DMS 273 treated with DMSO at 0.1 percent for 48 hours (cell line): ENCODE results near the gene DENND10.
"Not testable (repeated sequence)": the region's sequence is repeated elsewhere in the genome, so short reads cannot be mapped to it uniquely, and the experiment has no call there.

Experiments used
- DNase-seq: peaks from one replicate; lab custom pipeline; 2025; lab: John Stamatoyannopoulos, UW

Gene DENND10, protein sequence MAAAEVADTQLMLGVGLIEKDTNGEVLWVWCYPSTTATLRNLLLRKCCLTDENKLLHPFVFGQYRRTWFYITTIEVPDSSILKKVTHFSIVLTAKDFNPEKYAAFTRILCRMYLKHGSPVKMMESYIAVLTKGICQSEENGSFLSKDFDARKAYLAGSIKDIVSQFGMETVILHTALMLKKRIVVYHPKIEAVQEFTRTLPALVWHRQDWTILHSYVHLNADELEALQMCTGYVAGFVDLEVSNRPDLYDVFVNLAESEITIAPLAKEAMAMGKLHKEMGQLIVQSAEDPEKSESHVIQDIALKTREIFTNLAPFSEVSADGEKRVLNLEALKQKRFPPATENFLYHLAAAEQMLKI

GRCh38 chr10:119103903-119104653 lies at the start of gene DENND10:
Gene DENND10 (plus strand): TSS chr10:119104113. CDS start chr10:119104143, 30 bp downstream.
- DNase-seq = no peak

- DNase-seq = no peak
Measured at GRCh38 chr10:119055472-119055871, 48.4 kb upstream of the DENND10 start.

GRCh38 chr10:119058010-119058409 lies 45.9 kb upstream of the DENND10 start:
- no peak for DNase-seq

DNA sequence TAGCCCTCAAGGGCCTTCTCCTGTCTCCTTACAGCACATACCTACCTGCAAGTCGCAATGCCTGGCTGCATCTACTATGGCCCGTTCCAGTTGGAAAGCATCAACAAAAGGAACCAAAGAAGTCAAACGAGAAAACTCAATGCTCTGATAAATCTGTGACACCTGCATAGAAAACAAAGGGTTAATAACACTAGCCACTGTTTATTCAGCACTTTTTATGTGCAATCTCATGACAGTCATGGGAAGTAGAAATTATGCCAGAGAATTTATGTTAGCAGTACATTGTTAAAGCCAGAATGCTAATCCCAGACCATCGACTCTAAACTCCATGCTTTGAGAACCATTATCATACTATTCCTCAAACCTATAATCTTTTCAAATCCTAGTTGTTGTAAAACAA lies 44.4 kb upstream of the DENND10 start:
- no peak for DNase-seq

DNA sequence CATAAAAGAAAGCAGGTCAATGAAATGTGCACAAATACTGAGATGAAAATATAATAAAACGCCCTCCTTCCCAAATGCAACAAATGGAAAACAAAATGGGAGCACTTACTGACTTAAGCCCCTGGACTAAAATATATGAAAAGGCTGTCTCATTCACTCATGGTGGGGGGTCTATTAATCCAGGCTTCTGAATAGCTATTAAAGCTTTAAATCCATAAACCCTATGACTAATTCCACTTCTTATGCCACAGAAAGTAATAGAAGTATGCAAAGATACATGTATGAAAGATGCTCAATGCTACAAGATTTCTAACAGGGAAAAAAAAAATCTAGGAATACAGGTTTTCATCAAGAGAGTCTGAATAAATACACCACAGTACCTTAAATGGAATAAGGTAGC lies 43.8 kb upstream of the DENND10 start:
- no peak for DNase-seq

GRCh38 chr10:119061352-119061751 lies 42.6 kb upstream of the DENND10 start:
- DNase-seq = no peak

- no peak for DNase-seq
Measured at GRCh38 chr10:119061926-119062325, 42.0 kb upstream of the DENND10 start.

DNA sequence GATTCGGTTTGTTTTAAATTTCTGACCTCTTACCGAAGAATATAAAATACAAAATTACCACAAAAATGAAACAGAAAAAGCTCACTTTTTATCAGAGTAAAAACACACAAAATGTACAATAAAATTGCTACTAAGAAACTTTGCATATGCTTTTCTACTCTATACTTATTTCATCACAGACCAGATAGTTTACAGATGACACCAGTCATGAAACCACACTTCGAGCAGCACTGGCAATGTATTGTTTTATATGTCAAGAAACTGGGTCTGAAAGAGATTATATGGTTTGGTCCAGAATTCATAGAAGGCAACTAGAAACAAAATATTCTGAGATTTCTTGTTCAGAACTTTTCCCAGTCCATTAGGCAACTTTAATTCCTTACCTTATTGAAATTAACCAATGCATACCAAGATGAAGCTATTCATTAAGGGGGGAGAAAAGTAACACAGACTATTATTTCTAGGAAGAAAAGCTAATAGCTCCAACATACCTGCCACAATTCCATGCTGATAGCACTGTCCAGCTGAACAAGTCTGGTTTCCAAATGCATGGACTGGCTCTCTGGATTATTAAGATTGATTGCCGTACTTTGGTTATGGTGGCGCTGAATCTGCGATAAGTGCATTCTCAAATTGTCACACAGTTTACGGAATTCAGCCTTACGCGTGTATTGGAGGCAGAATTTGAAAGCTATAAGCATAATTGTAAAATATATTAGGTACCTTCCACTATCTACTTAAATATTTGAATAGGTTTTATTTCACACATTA lies 33.3 kb upstream of the DENND10 start:
- no peak for DNase-seq

DNA sequence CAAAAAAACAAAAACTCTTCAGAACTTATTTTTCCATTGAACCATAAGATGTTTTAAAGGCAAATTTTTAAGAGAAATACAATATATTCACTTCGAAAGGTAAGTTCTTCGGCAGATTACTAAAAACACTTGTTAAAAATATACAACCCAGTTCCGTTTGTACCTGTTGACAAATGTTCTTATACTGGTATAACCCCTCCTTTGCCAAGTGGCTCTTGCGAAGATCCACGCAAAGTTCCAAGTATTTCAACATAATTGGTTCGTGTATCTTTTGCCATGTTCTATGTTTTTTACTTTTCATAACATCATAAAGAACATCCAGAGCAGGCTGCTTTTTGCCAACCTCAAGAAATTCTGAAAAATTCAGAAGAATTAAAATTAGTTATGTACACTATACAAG lies 30.3 kb upstream of the DENND10 start:
- no peak for DNase-seq

- DNase-seq = no peak
Measured at GRCh38 chr10:119078422-119079179, 25.3 kb upstream of the DENND10 start.

DNA sequence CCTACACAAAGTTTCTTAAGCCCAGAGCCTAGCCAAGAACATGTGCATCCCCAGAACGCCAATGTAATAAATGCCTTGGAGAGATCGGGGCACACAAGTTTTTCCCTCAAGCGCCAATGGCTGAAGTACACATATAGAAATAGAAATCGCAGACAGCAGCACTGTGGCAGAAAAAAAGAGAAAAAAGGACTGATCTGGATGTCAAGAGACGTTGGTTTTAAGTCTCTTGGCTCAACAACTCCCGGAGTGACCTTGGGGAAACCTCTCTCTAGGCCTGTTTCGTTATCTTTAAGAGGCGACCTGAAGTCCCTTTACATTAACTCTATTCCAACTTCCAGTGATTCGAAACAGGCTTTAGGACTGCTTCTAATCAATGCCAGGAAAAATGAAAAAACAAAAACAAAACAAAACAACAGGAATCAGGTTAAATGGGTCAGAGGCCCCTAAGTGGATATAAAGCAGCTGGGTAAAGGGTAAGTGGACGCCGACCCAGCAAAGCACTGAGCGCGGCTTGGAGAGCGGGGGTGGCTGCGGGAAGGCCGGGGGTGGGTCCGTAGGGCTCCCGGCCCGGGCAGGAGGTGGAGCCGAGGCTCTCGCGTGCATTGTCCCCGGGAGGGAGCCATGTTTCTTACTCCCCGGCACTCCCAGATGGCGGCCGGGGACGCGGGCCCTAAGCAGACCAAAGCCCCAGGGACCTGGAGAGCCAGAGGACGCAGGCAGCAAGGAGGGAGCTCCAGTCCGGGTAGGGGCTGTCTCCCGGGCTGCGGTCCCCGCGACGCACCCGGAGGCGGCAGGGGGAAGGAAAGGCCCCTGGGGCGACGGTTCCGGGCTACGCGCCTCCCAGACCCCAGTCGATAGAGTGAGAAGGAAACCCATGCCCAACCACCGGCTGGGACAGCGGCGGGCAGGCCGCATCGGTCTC lies 24.1 kb upstream of the DENND10 start:
- no peak for DNase-seq

- DNase-seq = peak; percentile 49
Measured at GRCh38 chr10:119080521-119081259, 23.2 kb upstream of the DENND10 start, which contains the start of gene EIF3A. Gene EIF3A (minus strand): TSS chr10:119080817. CDS start chr10:119080676, 141 bp downstream.

- no peak for DNase-seq
Measured at GRCh38 chr10:119084896-119085295, 19.0 kb upstream of the DENND10 start.

DNA sequence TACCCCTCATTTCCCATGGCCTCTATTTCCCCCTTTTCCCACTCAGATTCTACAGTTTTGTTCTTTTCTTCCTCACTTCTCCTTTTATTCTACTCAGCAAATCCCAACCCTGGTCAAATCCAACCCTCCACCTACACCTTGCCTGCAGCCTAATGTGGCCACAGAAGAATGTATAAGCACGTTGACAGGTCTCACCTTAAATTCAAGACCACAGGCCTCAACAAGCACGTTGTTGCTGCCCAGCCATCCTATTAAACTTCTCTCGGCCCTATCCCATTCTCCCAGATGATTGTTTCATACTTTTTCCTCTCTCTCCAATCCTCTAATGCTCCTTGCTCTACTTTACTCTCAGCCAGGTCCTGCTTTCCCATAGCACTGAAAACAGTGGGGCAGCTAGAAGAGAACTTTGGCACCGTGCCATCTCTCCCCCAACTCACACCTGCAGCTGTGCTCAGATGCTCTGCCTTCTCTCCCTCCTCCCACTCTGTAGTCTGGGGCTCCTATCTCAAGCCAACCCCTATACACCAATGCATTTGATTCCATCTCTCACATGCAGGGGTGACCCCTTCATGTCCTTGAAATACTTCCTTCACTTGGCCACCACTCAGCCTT lies 16.5 kb upstream of the DENND10 start:
- DNase-seq = no peak

DNA sequence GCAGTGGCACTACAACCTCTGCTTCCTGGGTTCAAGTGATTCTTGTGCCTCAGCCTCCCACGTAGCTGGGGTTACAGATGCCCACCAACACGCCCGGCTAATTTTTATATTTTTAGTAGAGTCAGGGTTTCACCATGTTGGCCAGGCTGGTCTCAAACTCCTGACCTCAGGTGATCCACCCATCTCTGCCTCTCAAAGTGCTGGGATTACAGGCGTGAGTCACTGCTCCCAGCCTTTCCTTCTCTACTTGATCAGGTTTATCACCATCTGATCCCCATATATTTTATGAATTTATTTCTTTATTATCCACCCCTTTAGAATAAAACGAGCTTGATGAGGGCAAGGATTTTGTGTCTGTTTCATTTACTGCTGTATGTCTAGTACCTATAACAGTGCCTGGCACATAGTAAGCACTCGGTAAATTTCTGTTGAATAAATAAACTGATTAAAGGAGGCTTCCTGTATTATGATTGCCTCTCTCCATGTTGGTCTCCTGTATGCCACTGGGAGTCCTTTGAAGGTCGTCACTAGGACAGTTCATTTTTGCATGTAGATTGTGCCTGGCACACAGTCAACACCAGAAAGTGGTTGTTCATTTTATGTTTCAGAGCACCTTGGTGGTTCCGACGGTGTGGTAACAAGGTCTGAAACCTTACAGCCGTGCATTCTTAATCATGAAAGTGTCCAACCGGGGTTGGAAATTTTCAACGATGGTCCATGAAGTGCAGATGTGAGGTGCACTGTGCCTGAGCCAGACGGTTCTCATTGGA lies 13.7 kb upstream of the DENND10 start:
- no peak for DNase-seq

- no peak for DNase-seq
Measured at GRCh38 chr10:119090968-119091367, 12.9 kb upstream of the DENND10 start.

DNA sequence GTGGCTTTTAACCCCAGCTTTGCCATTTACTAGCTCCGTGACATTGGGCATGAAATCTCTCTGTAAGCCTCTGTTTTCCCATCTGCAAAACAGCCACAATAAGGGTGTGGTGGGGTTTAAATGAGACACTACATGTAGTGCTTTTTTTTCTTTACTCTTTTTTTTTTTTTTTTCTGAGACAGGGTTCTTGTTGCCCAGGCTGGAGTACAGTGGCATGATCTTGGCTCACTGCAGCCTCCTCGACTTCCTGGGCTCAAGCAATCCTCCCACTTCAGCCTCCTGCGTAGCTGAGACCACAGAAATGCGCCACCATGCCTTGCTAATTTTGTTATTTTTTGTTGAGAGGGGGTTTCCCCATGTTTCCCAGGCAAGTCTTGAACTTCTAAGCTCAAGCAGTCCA lies 8.3 kb upstream of the DENND10 start:
- DNase-seq = no peak

DNA sequence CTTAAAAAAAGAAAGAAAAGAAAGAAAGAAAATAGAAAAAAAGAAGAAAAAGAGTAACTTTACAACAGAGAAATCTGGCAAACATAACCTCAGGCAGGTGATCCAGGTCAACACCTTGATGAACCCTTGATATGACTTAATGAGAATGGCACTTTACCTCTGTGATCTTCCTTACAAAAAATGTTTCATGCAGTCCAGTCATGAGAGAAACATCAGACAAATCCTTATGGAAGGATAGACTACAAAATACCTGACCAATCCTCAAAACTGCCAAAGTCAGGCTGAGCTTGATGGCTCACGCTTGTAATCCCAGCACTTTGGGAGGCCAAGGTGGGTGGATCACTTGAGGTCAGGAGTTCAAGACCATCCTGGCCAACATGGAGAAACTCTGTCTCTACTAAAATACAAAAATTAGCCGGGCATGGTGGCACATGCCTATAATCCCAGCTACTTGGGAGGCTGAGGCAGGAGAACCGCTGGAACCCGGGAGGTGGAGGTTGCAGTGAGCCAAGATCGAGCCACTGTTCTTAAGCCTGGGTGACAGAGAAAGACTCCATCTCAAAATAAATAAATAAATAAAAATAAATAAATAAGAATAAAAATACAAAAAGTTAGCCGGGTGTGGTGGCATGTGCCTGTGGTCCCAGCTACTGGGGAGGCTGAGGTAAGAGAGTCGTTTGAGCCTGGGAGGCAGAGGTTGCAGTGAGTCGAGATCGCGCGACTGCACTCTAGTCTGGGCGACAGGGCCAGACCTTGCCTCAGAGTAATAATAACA lies 7.1 kb upstream of the DENND10 start:
- not testable (repeated sequence) for DNase-seq
